ENCODE data around the gene CCDC66.

DNA sequence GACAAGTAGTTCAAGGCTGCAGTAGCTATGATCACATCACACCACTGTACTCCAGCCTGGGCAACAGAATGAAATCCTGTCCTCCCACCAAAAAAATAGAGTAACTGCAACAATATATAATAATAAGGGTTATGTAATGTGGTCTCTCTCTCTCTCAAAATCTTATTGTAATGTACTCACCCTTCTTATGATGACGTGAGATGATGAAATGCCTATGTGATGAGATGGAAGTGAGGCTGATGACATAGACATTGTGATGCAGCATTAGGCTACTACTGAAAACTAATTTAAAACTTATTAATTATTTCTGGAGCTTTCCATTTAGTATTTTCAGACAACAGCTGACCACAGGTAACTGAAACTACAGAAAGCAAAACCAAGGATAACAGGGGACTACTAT is 98.7 kb downstream of the CCDC66 start:
- TF ChIP-seq, protein P1, sequence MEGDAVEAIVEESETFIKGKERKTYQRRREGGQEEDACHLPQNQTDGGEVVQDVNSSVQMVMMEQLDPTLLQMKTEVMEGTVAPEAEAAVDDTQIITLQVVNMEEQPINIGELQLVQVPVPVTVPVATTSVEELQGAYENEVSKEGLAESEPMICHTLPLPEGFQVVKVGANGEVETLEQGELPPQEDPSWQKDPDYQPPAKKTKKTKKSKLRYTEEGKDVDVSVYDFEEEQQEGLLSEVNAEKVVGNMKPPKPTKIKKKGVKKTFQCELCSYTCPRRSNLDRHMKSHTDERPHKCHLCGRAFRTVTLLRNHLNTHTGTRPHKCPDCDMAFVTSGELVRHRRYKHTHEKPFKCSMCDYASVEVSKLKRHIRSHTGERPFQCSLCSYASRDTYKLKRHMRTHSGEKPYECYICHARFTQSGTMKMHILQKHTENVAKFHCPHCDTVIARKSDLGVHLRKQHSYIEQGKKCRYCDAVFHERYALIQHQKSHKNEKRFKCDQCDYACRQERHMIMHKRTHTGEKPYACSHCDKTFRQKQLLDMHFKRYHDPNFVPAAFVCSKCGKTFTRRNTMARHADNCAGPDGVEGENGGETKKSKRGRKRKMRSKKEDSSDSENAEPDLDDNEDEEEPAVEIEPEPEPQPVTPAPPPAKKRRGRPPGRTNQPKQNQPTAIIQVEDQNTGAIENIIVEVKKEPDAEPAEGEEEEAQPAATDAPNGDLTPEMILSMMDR (IDR thresholded peaks at IDR 0.05; ENCODE audit: poor library complexity, severe bottlenecking): no peak
- TF ChIP-seq, protein P2, sequence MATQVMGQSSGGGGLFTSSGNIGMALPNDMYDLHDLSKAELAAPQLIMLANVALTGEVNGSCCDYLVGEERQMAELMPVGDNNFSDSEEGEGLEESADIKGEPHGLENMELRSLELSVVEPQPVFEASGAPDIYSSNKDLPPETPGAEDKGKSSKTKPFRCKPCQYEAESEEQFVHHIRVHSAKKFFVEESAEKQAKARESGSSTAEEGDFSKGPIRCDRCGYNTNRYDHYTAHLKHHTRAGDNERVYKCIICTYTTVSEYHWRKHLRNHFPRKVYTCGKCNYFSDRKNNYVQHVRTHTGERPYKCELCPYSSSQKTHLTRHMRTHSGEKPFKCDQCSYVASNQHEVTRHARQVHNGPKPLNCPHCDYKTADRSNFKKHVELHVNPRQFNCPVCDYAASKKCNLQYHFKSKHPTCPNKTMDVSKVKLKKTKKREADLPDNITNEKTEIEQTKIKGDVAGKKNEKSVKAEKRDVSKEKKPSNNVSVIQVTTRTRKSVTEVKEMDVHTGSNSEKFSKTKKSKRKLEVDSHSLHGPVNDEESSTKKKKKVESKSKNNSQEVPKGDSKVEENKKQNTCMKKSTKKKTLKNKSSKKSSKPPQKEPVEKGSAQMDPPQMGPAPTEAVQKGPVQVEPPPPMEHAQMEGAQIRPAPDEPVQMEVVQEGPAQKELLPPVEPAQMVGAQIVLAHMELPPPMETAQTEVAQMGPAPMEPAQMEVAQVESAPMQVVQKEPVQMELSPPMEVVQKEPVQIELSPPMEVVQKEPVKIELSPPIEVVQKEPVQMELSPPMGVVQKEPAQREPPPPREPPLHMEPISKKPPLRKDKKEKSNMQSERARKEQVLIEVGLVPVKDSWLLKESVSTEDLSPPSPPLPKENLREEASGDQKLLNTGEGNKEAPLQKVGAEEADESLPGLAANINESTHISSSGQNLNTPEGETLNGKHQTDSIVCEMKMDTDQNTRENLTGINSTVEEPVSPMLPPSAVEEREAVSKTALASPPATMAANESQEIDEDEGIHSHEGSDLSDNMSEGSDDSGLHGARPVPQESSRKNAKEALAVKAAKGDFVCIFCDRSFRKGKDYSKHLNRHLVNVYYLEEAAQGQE (IDR thresholded peaks at IDR 0.05; ENCODE audit: borderline replicate concordance): no peak

Data from neural cell (in vitro differentiated cells).